Peyer's patch (tissue), 4 donors: Measurements from ENCODE around the gene FBL.

Experiments
- CTCF ChIP-seq, 6 experiments: fragments of 450-650 bp in 4 of 6; fragments of 200-600 bp in 2 of 6; sonication (generic) in 1 of 6; IDR thresholded peaks; one replicate each; pipeline ENCODE4 v1.5.1; 2017 to 2019; ENCODE audit warnings: antibody characterized with exemption in 6 of 6, mild to moderate bottlenecking in 3 of 6, moderate library complexity in 1 of 6
- POLR2A ChIP-seq, 2 donors: fragments of 450-650 bp; IDR thresholded peaks; one replicate each; pipeline ENCODE4 v1.5.1; 2017; ENCODE audit warnings: antibody characterized with exemption in 2 of 2, mild to moderate bottlenecking in 2 of 2, moderate library complexity in 2 of 2

- no peak for TF ChIP-seq CTCF (IDR thresholded peaks at IDR 0.05)
- TF ChIP-seq POLR2A (IDR thresholded peaks at IDR 0.05): no peak
These were observed 19.0 kb downstream of the FBL start for GRCh38 chr19:39827216-39827615.
